ENCODE measurements around the gene SNRNP70. TPM values are rescaled to one million over a fixed set of nuclear protein-coding genes. Genes with fewer than 3 reads are reported as not detected.

Gene SNRNP70
- total and polyA plus RNA-seq, 2 of the 13 experiments (the other 11 are each of a cell fraction or from before 2014, with no cell fraction given) = 150 to 210 TPM

DNA sequence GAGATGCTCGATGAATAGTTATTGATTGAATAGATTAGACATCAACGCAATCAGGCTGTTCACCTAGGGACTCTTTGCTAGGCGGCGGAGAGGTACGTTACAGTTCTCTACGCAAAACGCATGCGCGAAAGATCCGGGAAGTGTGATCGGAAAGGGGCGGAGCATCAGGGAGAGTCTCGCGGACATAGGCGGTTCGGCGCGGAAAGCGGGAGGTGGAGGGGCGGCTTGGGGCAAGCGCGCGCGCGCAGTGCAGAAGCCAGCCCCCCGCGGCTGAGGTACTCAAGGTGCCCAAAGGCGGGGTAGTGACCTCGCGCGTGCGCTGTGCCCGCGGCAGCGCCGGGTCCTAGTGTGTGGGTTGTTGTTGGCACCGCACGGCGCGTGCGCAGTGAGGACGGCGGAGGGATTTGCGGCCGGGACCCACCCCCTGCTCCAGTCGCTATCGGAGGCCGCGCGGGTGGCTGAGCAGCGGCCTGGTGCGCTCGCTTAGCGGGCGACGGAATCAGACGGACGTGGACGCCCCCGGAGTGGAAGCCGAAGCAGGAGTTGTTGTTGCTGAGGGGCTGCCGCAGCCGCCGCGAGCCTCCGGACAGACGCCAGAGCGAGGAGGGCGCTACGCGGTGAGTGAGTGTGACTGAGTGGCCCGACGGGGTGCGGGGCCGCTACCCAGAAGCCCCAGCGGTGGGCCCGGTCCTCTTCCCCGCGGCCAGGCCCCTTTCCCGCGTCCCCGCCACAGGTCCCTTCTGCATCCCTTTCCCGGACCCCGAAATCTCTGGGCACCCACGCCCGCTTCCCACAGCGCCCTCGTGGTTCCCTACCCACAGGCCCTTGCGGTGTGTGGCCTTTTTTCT is at the start of gene SNRNP70 (continued):
- TF ChIP-seq, protein P1, sequence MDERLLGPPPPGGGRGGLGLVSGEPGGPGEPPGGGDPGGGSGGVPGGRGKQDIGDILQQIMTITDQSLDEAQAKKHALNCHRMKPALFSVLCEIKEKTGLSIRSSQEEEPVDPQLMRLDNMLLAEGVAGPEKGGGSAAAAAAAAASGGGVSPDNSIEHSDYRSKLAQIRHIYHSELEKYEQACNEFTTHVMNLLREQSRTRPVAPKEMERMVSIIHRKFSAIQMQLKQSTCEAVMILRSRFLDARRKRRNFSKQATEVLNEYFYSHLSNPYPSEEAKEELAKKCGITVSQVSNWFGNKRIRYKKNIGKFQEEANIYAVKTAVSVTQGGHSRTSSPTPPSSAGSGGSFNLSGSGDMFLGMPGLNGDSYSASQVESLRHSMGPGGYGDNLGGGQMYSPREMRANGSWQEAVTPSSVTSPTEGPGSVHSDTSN (CRISPR knock-in tag; IDR thresholded peaks at IDR 0.05) = no peak; the same call in 1 of the 2 replicates
- peak; percentile 65; the same call in 1 of the 2 replicates for TF ChIP-seq SP2 (CRISPR knock-in tag; IDR thresholded peaks at IDR 0.05)
- no peak for TF ChIP-seq REL (CRISPR knock-in tag; conservative IDR thresholded peaks at IDR 0.05)
- 0 out of 2 replicates have a peak, but pooled peaks have one; percentile 33 for TF ChIP-seq DNMT3B (CRISPR knock-in tag; conservative IDR thresholded peaks at IDR 0.05)
- no peak; the same call in 1 of the 2 replicates for TF ChIP-seq POGZ (CRISPR knock-in tag; IDR thresholded peaks at IDR 0.05)
- TF ChIP-seq, protein P2, sequence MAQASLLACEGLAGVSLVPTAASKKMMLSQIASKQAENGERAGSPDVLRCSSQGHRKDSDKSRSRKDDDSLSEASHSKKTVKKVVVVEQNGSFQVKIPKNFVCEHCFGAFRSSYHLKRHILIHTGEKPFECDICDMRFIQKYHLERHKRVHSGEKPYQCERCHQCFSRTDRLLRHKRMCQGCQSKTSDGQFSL (CRISPR knock-in tag; IDR thresholded peaks at IDR 0.05) = no peak; the same call in 1 of the 2 replicates
- TF ChIP-seq MED1 (CRISPR knock-in tag; IDR thresholded peaks at IDR 0.05) = peak; percentile 68
- TF ChIP-seq JUND (CRISPR knock-in tag; IDR thresholded peaks at IDR 0.05) = 0 out of 2 replicates have a peak, but pooled peaks have one; percentile 60
- TF ChIP-seq THAP11 (CRISPR knock-in tag; IDR thresholded peaks at IDR 0.05) = peak; percentile 91
- no peak for TF ChIP-seq MTF2 (CRISPR knock-in tag; IDR thresholded peaks at IDR 0.05; ENCODE audit: borderline replicate concordance)
- TF ChIP-seq TBX2 (CRISPR knock-in tag; IDR thresholded peaks at IDR 0.05; ENCODE audit: borderline replicate concordance) = peak; percentile 80
- TF ChIP-seq, protein P3, sequence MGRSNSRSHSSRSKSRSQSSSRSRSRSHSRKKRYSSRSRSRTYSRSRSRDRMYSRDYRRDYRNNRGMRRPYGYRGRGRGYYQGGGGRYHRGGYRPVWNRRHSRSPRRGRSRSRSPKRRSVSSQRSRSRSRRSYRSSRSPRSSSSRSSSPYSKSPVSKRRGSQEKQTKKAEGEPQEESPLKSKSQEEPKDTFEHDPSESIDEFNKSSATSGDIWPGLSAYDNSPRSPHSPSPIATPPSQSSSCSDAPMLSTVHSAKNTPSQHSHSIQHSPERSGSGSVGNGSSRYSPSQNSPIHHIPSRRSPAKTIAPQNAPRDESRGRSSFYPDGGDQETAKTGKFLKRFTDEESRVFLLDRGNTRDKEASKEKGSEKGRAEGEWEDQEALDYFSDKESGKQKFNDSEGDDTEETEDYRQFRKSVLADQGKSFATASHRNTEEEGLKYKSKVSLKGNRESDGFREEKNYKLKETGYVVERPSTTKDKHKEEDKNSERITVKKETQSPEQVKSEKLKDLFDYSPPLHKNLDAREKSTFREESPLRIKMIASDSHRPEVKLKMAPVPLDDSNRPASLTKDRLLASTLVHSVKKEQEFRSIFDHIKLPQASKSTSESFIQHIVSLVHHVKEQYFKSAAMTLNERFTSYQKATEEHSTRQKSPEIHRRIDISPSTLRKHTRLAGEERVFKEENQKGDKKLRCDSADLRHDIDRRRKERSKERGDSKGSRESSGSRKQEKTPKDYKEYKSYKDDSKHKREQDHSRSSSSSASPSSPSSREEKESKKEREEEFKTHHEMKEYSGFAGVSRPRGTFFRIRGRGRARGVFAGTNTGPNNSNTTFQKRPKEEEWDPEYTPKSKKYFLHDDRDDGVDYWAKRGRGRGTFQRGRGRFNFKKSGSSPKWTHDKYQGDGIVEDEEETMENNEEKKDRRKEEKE (IDR thresholded peaks at IDR 0.05) = no peak
- peak; percentile 80; the same call in 1 of the 2 replicates for TF ChIP-seq ZNF160 (CRISPR knock-in tag; IDR thresholded peaks at IDR 0.05)
- TF ChIP-seq, protein P4, sequence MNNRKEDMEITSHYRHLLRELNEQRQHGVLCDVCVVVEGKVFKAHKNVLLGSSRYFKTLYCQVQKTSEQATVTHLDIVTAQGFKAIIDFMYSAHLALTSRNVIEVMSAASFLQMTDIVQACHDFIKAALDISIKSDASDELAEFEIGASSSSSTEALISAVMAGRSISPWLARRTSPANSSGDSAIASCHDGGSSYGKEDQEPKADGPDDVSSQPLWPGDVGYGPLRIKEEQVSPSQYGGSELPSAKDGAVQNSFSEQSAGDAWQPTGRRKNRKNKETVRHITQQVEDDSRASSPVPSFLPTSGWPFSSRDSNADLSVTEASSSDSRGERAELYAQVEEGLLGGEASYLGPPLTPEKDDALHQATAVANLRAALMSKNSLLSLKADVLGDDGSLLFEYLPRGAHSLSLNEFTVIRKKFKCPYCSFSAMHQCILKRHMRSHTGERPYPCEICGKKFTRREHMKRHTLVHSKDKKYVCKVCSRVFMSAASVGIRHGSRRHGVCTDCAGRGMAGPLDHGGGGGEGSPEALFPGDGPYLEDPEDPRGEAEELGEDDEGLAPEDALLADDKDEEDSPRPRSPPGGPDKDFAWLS (CRISPR knock-in tag; IDR thresholded peaks at IDR 0.05; ENCODE audit: borderline replicate concordance) = no peak
- peak; percentile 89 for TF ChIP-seq GABPB1 (CRISPR knock-in tag; IDR thresholded peaks at IDR 0.05)
- TF ChIP-seq SRSF1 (optimal IDR thresholded peaks at IDR 0.05; ENCODE audit: low read depth, low read length) = peak; percentile 81
- TF ChIP-seq, protein P5, sequence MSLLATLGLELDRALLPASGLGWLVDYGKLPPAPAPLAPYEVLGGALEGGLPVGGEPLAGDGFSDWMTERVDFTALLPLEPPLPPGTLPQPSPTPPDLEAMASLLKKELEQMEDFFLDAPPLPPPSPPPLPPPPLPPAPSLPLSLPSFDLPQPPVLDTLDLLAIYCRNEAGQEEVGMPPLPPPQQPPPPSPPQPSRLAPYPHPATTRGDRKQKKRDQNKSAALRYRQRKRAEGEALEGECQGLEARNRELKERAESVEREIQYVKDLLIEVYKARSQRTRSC (CRISPR knock-in tag; IDR thresholded peaks at IDR 0.05; ENCODE audit: low read depth) = no peak
- peak; percentile 86; the same call in 1 of the 2 replicates for TF ChIP-seq ZNF737 (CRISPR knock-in tag; IDR thresholded peaks at IDR 0.05; ENCODE audit: borderline replicate concordance)
- TF ChIP-seq ZNF343 (CRISPR knock-in tag; IDR thresholded peaks at IDR 0.05) = no peak
